HTERT RPE-1 (cell line): Measurements from ENCODE around the gene CPLX3.

ENCODE experiments used
- in situ Hi-C: fragments of 300-500 bp; cut with MboI; formaldehyde crosslinking; loops from 4 replicates; pipeline ENCODE4 v1.14.3; 2020; ENCODE audit warnings: low sequenced_read_pairs

CPLX3 gene

DNA sequence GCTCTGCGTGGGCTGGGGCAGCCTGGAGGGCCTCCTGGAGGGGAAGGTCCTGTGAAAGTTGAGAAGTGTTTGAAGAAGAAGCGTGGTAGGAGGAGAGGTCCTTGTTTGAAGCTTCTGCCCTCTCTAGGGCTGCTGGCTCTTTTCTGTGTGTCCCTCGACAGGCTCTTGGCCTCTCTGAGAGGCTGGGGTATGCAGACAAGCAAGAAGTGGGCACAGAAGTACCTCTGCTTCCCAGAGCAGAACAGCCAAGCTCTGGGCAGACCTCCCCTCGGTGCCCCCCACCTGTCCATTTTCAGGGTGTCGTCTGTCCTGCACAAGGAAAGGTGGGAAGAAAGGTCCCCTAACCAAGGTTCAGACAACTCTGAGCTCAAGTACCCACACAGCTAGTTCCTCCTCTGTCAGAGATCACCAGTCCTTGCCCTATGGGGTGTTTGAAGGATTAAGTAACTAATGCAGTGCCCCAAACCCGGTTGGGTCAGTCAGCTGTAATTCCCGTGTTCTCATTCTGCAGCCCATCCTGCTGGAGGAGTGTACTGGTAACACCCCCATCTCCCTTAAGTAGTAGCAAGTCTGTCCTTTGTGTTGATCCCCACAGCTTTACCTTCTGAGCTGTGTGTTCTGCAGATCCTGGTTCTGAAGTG is 38.3 kb upstream of the CPLX3 start:
- in situ Hi-C loops = no loop called here

DNA sequence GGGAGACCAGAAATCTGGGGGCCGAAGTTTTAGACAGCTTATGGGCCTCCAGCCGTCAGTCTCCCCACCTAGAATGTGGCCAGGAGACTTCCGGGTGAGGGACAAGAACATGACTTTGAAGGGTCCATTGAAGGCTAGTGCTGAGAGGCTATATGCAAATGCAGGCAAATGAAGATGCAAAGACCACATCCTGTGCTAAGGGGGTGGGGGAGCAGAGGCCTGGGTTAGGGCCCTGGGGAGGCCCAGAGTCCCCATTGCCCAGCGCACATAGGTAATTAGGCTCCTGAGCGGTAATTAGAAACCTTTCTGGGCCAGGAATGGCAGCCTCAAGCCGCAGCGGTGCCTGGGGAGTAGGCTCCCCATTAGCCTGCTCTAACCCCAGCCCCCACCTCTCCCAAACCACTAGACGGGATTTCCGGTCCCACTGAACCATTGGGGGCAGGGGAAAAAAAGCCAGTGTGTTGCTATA is 37.7 kb upstream of the CPLX3 start:
- in situ Hi-C loops = no loop called here

DNA sequence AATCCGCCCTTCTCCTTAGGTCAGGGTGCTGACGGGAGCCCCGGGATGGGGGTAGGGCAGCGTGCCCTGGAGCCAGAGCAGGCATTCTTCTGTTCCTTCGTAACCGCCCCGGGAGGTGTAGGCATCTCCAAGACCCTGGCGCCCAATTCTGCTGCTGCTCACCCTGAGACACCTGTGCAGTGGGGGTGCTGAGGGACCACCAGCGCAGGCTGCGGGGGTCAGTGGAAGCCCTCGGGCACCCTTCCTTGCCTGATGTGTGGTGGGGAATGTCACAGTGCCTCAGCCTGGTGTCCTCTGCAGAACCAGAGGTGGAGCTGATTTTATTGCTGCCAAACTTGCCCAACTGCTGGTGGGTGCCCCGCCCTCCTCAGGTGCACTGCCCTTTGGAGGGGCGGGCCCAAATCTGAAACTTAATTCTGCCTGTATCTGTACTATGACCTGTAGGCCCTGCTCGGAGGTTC is 37.2 kb upstream of the CPLX3 start:
- in situ Hi-C loops = no loop called here

- in situ Hi-C loops = no loop called here
Observed at GRCh38 chr15:74789741-74790079, 36.7 kb upstream of the CPLX3 start.

GRCh38 chr15:74790080-74790916 is 36.1 kb upstream of the CPLX3 start:
- in situ Hi-C loops = no loop called here

DNA sequence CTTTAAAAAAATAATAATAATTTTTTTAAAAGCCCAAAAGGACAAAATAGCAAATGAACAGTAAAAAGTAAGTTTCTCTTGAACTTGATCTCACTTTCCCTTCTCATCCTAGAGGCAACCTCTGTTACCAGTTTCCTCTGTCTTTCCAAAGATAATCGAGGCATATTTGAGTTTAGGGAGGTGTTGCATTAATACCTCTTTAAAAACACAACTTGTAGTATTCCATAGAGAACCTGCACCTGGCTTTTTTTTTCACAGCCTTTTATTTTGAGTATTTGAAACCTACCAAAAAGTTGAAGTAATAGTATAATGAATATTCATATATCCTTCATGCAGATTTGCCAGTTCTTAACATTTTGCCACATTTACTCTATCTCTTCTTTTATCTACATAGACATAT is 35.4 kb upstream of the CPLX3 start:
- in situ Hi-C loops = no loop called here

DNA sequence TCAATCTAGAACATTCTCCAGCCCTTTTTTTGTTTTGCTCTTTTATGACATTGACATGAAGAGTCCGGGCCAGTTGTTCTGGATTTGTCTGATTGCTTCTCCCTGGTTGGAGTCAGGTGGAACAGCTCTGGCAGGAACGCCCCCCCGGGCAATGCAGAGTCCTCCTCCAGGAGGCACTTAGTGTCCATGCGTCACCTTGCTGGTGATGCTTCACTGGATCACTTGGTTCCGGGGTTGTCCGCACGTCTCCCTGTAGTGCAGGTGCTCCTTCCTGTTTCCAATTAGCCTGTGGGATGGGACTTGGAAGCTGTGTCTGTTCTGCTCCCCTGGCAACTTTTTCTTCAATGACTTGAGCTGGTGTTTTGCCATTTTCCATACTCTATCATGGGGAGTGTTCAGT is 34.8 kb upstream of the CPLX3 start:
- in situ Hi-C loops = no loop called here

DNA sequence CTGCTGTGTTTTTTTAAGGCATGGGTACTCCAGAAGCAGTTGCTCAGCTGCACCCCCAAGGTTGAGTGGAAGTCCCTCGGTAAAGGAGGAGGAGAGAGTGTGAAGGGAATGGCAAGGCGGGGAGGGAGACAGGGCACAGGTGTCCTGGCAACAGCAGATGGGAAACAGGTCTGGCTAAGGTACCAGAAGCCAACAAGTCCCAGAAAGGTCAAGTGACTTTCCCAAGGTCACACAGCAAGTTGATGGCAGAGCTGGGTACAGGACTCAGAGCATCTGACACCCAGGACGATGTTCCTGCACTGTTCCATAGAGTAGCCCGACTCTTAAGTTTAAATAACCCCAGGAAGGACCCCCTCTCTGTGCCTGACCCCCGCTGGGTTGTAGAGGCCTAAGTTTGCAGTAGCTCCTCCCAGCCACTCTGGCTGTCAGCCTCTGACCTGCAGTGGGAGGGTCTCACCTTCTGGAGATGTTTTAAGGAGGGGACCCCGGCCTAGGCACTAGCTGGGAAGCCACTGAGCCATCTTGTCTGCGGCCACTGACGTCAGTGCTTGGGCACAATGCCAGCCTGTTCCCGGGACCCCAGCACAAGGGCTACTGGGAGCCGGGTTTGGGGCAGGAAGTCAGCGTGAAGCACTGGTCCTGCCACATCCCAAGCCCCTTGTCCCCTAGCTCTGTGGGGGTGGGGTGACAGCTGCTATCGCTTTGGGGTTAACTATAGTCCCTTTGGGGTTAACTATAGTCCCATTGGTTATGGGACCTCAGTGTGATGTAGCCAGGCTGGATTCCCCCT is 34.0 kb upstream of the CPLX3 start:
- in situ Hi-C loops = no loop called here

- in situ Hi-C loops = no loop called here
Observed at GRCh38 chr15:74793135-74794028, 33.0 kb upstream of the CPLX3 start.

DNA sequence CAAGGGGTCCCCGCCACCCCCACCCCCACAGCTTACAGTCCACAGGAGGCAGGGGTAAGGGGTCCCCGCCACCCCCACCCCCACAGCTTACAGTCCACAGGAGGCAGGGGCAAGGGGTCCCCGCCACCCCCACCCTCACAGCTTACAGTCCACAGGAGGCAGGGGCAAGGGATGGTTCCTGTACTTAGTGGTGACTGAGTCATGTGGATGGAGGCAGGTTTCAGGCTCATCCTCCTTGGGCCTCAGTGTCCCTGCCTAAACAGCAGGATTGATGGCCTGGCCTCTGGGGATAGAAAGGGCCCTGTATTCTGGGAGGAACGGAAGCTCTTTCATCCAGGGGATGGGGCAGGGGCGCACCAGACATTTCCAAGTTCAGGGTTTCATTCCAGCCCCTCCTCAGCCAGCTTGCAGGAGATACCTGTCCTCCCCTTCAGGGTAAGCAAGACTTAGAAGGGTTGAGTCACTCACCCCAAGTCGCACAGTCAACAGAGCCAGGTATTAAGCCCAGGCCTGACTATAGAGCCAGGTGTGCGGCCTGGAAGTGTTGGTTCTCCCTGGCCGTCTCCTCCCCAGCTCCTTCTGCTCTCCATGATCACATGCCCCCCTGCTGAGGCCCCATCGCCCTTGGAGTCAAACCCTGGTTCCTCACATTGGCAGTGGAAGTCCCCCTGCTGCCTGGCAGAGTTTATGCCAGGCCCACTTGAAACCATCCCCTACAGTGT is 32.0 kb upstream of the CPLX3 start:
- in situ Hi-C loops = no loop called here

- in situ Hi-C loops = no loop called here
Observed at GRCh38 chr15:74794970-74795349, 31.5 kb upstream of the CPLX3 start.

DNA sequence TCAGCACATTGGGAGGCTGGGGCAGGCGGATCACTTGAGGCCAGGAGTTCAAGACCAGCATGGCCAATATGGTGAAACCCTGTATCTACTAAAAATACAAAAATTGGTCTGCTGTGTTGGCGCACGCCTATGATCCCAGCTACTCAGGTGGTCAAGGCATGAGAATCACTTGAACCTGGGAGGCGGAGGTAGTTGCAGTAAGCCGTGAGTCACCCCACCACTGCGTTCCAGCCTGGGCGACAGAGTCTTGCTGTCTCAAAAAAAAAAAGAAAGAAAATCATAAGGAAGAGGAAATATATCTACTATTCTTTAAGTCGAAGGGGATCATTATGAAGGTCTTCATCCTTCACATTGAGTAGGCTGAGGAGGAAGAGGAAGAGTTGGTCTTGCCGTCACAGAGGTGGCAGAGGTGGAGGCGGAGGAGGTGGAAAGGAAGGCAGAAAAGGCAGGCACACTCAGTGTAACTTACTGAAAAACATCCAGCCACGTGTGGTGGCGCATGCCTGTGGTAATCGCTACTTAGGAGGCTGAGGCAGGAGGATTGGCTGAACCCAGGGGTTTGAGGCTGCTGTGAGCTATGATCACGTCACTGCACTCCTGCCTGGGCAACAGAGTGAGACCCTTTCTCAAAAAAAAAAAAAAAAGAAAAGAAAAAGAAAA is 30.3 kb upstream of the CPLX3 start:
- in situ Hi-C loops = no loop called here

GRCh38 chr15:74798388-74799254 is 27.8 kb upstream of the CPLX3 start:
- in situ Hi-C loops = no loop called here

DNA sequence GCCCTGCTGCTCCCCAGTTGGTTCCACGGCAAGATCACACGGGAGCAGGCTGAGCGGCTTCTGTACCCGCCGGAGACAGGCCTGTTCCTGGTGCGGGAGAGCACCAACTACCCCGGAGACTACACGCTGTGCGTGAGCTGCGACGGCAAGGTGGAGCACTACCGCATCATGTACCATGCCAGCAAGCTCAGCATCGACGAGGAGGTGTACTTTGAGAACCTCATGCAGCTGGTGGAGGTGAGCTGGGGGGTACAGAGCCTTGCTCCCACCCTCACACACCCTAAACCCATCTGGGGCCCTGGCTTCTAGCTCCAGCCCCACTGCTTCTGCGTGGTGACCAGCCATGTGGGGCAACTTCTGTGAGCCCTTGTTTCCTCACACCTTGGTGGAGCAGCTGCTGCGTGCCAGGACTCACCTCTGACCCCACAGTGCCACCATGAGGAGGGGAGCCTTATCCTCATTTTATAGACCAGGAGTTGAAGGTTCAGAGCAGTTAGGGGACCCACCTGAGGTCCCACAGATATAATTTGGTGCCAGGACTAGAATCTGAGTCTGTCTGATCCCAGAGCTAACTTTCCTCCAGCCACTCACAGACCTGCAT is 27.1 kb upstream of the CPLX3 start:
- in situ Hi-C loops = no loop called here

- in situ Hi-C loops = no loop called here
Observed at GRCh38 chr15:74799856-74800558, 26.4 kb upstream of the CPLX3 start.

- in situ Hi-C loops = no loop called here
Observed at GRCh38 chr15:74800559-74801094, 25.8 kb upstream of the CPLX3 start.

- in situ Hi-C loops = no loop called here
Observed at GRCh38 chr15:74801311-74801997, 25.0 kb upstream of the CPLX3 start.
